Measurements from ENCODE around the gene BCORL1. TPM values are rescaled to one million over a fixed set of nuclear protein-coding genes. Genes with fewer than 3 reads are reported as not detected.

BCORL1 gene
- total RNA-seq, 6 donors from 2014 or later: 3.2 to 21.4 (median 11.2) TPM

DNA sequence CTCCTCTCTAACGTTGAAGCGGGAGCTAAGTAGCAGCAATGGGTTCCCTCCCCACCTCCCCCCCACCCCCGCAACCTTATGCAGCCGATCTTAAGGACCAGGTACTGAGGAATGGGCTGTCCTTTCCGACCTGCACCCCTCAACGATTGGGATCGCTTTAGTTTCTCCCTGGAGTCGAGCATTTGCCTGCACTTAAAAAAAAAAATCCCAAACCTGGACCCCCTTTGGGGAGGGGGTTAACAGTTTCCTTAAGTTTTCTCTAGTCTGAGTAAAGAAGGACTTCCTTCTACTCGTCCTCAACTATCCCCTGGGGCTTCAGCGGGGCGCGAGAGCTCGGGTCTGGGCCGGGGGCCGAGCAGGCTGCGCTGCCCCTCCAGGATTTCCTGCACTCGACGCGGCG lies 25.7 kb upstream of the BCORL1 start:
- TF ChIP-seq POLR2AphosphoS5 (IDR thresholded peaks at IDR 0.05) (no peak), EP300 (IDR thresholded peaks at IDR 0.05) (no peak), POLR2A (IDR thresholded peaks at IDR 0.05) (no peak)
- TF ChIP-seq, protein P1, sequence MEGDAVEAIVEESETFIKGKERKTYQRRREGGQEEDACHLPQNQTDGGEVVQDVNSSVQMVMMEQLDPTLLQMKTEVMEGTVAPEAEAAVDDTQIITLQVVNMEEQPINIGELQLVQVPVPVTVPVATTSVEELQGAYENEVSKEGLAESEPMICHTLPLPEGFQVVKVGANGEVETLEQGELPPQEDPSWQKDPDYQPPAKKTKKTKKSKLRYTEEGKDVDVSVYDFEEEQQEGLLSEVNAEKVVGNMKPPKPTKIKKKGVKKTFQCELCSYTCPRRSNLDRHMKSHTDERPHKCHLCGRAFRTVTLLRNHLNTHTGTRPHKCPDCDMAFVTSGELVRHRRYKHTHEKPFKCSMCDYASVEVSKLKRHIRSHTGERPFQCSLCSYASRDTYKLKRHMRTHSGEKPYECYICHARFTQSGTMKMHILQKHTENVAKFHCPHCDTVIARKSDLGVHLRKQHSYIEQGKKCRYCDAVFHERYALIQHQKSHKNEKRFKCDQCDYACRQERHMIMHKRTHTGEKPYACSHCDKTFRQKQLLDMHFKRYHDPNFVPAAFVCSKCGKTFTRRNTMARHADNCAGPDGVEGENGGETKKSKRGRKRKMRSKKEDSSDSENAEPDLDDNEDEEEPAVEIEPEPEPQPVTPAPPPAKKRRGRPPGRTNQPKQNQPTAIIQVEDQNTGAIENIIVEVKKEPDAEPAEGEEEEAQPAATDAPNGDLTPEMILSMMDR (IDR thresholded peaks at IDR 0.05): no peak
- no peak for DNase-seq
- ATAC-seq (ENCODE audit: low FRiP score in 2 of 2): no peak
- H3K27ac ChIP-seq: peak overlapping the region; percentile 57 to 86 (median 72)
- 0 to 40% methylated on average over 1 to 20 of the region's 20 CpGs for WGBS, 2 donors
- H3K27me3 ChIP-seq: no peaks in the 10 kb centered on the region
- no peaks in the 10 kb centered on the region for H3K9me3 ChIP-seq
- peaks cover 1 to 25% (median 5%) of the 10 kb centered on the region in 4 donors for H3K4me1 ChIP-seq
- H3K4me3 ChIP-seq: peak overlapping the region in 3 of 4 donors; percentile 41 to 53 (median 50)
- no peaks in the 10 kb centered on the region for H3K36me3 ChIP-seq

DNA sequence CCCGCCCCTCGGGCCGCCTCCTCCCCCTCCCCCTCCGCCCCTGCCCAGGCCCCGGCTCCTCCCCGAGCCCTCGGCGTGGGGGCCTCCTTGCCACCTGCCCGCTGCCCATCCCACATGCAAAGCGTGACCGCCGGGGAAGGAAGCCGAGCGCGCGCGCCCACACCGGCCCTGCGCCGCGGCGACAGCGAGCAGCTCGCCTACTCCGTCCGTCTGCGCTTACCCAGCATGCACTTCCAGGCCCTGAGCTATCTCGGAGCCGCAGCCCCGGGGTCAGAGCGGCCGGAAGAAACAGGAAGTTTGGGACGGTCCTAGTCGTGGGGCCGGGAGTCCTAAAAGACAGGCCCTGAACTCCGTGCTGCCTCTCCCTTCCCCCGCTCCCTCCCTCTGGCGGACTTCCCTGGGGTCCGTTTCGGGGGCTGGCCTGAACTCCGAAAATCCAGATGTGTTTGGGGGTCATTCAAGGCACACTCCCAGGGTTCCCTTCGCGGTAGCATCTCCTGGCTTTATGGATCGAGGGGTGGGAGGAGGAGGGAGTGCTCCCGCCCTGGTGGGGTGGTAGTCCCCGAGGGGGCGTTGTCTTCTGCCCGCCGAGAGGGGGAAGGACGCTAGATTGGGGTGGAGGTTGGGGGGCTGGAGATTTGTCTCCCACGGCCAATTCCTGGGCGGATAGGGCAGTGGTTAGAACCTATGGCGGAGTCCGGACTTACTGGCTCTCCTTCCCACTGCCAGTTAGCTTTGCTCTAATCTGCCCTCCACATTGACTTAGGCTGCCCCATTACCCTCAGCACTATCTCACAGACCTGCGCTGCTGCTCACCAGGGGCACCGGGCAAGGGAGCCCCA lies 25.0 kb upstream of the BCORL1 start:
- peak overlapping the region; percentile 22 to 53 (median 46) for H3K4me3 ChIP-seq
- ATAC-seq (ENCODE audit: low FRiP score in 2 of 2): peak; percentile 74 to 94
- TF ChIP-seq, protein P1 (IDR thresholded peaks at IDR 0.05): no peak
- TF ChIP-seq POLR2A (IDR thresholded peaks at IDR 0.05): peak in 1 of 4 donors; percentile 66
- TF ChIP-seq POLR2AphosphoS5 (IDR thresholded peaks at IDR 0.05): peak in 1 of 2 donors; percentile 40

DNA sequence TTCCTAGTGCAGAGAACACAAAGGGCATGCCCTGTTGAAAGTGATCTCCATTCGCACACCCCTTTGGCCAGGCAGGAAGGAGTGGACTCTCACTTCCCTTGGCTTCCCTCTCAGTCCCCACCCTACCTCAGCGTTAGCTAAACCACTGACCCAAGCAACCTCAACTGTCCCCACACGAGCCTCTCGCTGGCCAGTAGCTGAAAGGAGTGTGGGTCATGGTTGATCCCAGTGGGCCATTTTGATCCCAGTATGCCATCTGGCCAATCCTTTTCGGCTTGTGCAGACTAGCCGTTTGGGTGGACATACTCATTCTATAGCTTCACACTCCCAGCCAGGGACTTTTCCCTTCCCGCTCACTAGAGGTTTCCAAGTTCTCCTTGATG lies 24.4 kb upstream of the BCORL1 start:
- Histone ChIP-seq H3K9me3 (no peaks in the 10 kb centered on the region), H3K4me1 (peaks cover 2 to 19% (median 3%) of the 10 kb centered on the region in 4 donors), H3K27ac (peak overlapping the region in 3 of 4 donors; percentile 59 to 86 (median 84)), H3K4me3 (peak overlapping the region in 1 of 4 donors; percentile 53), H3K27me3 (no peaks in the 10 kb centered on the region), H3K36me3 (no peaks in the 10 kb centered on the region)
- DNase-seq: no peak
- TF ChIP-seq POLR2A (IDR thresholded peaks at IDR 0.05): no peak
- no peak for TF ChIP-seq POLR2AphosphoS5 (IDR thresholded peaks at IDR 0.05)
- TF ChIP-seq EP300 (IDR thresholded peaks at IDR 0.05): no peak
- TF ChIP-seq, protein P1 (IDR thresholded peaks at IDR 0.05): no peak
- ATAC-seq (ENCODE audit: low FRiP score in 2 of 2): no peak
- WGBS, 2 donors: 60 to 82% methylated on average over 5 to 7 of the region's 7 CpGs

More for the DNA sequence above, 25.0 kb upstream of the BCORL1 start:
- Histone ChIP-seq H3K27me3 (no peaks in the 10 kb centered on the region), H3K9me3 (no peaks in the 10 kb centered on the region), H3K4me1 (peaks cover 4 to 25% (median 5%) of the 10 kb centered on the region in 4 donors), H3K27ac (peak overlapping the region; percentile 57 to 86 (median 72)), H3K36me3 (no peaks in the 10 kb centered on the region)
- DNase-seq: peak; percentile 70 to 93
- WGBS, 2 donors: 39 to 83% methylated on average over 1 to 40 of the region's 56 CpGs

DNA sequence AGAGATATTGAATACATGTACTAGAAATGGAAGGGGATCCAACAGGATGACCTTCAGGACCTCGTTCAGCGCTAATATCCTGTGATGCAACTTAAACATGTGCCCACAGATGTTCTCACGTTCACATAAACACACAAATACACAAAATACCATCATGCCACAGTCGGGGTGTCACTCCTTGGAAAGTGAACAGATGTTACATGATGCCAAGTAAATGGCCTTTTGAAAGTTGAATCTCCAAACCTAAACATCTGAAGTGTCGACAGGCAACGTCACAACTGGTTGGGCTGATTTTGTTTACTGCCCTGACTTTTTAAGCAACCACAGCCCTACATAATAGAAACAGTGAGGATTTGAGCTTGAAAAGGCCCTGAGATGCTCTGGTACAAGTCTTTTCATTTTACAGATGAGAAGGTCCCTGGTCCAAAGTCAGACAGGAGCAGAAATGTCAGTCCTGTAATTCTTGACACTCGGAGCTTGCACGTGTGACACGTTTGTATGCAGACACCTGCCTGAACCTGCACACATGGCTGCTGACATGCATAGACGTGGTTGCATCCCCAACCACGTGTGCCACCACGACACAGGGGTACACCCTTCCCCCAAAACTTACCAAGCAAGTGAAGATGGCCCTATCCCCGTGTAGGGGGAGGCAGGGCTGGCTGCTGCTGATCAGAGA lies 23.5 kb upstream of the BCORL1 start:
- WGBS, 2 donors: 59 to 77% methylated on average over 6 to 13 of the region's 13 CpGs
- no peaks in the 10 kb centered on the region for H3K9me3 ChIP-seq
- DNase-seq: no peak
- H3K27me3 ChIP-seq: no peaks in the 10 kb centered on the region
- no peak overlapping the region for H3K4me3 ChIP-seq
- TF ChIP-seq POLR2A (IDR thresholded peaks at IDR 0.05) (no peak), POLR2AphosphoS5 (IDR thresholded peaks at IDR 0.05) (no peak), EP300 (IDR thresholded peaks at IDR 0.05) (no peak)
- TF ChIP-seq, protein P1 (IDR thresholded peaks at IDR 0.05): no peak
- H3K27ac ChIP-seq: no peak overlapping the region
- peaks cover 0 to 16% (median 2%) of the 10 kb centered on the region in 4 donors for H3K4me1 ChIP-seq
- no peak for ATAC-seq (ENCODE audit: low FRiP score in 2 of 2)
- H3K36me3 ChIP-seq: no peaks in the 10 kb centered on the region

All from upper lobe of left lung (tissue), 6 donors.